ENCODE measurements around the gene MIEF1. TPM values are rescaled to one million over a fixed set of nuclear protein-coding genes. Genes with fewer than 3 reads are reported as not detected.

Gene MIEF1
- total RNA-seq, 1 donor from 2014 or later, result 32.4 TPM

DNA sequence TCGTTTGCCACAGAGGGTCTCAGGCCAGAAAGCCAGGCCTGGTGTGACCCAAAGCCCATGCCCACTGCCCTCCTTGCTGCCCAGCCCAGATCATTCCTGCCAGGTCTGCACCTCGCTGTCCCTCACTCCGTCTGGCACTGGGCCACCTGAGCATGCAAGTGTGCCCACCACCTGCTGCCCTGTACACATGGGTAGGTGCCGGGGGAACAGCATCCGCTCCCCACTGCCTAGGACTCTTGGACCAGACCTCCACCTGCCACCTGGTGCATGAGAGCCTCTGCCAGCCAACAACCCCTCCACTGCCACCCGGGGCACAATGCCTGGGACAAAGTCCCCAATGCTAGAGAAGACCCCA is 32.8 kb upstream of the MIEF1 start:
- Mint-ChIP-seq H3K4me3 (ENCODE audit: low read depth) (no peak overlapping the region), H3K4me1 (ENCODE audit: low read depth) (peaks cover 46% of the 10 kb centered on the region), H3K36me3 (ENCODE audit: insufficient read depth) (no peaks in the 10 kb centered on the region), H3K27me3 (no peaks in the 10 kb centered on the region), H3K9me3 (ENCODE audit: low read depth) (no peaks in the 10 kb centered on the region), H3K27ac (no peak overlapping the region)
- TF ChIP-seq, protein P1, sequence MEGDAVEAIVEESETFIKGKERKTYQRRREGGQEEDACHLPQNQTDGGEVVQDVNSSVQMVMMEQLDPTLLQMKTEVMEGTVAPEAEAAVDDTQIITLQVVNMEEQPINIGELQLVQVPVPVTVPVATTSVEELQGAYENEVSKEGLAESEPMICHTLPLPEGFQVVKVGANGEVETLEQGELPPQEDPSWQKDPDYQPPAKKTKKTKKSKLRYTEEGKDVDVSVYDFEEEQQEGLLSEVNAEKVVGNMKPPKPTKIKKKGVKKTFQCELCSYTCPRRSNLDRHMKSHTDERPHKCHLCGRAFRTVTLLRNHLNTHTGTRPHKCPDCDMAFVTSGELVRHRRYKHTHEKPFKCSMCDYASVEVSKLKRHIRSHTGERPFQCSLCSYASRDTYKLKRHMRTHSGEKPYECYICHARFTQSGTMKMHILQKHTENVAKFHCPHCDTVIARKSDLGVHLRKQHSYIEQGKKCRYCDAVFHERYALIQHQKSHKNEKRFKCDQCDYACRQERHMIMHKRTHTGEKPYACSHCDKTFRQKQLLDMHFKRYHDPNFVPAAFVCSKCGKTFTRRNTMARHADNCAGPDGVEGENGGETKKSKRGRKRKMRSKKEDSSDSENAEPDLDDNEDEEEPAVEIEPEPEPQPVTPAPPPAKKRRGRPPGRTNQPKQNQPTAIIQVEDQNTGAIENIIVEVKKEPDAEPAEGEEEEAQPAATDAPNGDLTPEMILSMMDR (IDR thresholded peaks at IDR 0.05; ENCODE audit: unreplicated experiment), result no peak
- no peak for DNase-seq (ENCODE audit: low spot score, unreplicated experiment)

DNA sequence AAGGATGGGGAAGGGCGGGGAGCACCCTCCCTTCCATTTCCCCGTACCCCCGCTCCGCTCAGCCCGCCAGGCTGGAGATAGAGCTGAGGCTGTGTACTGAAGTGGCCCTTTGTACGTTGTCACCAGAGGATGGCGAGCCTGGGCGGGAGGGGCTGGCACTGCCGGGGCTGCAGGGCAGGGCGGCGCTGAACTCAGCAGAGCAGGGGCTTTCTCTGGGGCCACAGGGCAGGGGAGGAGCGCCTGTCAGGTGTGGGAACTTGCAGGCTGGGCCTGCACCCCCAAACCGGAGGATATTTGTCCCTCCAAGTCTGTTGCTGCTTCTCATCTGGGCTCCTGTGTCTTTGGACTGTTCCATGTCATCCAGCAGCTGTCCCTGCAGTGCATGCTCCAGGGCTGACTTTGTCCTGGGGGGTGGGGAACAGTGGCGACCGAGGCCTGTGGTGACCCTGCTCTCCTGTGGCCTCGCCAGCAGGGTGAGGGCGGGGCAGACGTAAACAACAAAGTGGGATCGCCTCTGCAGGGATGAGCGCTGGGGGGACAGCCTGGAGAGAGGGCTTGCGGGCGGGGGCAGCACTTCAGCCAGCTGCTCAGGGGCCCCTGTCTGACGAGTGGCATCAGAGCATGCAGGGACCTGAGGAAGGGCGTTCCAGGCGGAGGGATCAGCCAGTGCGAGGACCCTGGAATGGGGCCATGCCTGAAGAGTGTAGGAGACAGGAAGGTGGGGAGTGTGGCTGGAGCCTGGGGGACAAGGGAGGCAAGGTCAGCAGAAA is 32.2 kb upstream of the MIEF1 start:
- no peaks in the 10 kb centered on the region for H3K36me3 Mint-ChIP-seq (ENCODE audit: insufficient read depth)
- no peak for DNase-seq (ENCODE audit: low spot score, unreplicated experiment)

DNA sequence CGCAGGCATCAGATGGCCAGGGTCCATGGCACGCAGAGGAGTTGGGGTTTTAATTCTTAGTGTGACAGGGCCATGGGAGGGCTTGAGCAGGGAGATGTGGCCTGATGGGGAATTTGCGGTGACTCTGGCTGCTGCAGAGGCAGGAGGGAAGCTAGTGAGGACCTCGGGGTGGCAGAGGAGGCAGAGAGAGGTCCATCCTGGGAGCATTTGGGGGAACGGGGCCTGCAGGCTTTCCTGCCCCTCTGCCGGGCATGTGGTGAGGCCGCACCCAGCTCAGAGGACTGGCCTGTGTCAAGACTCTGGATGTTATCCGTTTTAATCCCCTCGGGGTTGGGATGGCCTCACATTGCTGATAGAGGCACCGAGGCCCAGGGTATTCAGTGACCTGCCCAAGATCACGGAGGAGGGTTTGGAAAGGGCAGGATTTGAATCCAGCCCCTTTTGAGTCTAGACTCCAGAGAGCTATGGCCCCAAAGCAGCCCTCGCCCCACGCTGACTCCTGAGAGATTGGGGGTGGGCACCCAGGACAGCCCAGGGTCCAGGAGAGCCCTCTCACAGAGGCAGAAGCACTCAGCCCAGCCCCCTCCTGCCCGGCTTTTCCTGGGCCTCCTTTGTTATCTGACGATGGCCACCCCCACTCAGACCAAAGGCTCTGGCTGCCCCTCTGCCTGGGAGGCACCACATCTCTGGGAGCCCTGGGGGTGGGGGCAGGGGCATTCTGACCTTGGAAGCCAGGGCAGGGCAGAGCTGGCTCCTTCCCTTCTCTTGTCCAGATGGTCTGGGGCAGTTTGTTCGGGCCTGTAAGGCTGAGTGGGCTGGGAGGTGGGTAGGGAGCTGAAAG is 31.4 kb upstream of the MIEF1 start:
- Mint-ChIP-seq H3K27me3 (no peaks in the 10 kb centered on the region), H3K27ac (peak overlapping the region; percentile 96), H3K9me3 (ENCODE audit: low read depth) (no peaks in the 10 kb centered on the region), H3K4me1 (ENCODE audit: low read depth) (peaks cover 56% of the 10 kb centered on the region), H3K36me3 (ENCODE audit: insufficient read depth) (no peaks in the 10 kb centered on the region), H3K4me3 (ENCODE audit: low read depth) (peak overlapping the region; percentile 60)
- DNase-seq (ENCODE audit: low spot score, unreplicated experiment), result no peak
- TF ChIP-seq, protein P1 (IDR thresholded peaks at IDR 0.05; ENCODE audit: unreplicated experiment), result no peak

More for the DNA sequence above, 32.2 kb upstream of the MIEF1 start:
- peak overlapping the region; percentile 96 for H3K27ac Mint-ChIP-seq
- H3K4me3 Mint-ChIP-seq (ENCODE audit: low read depth), result peak overlapping the region; percentile 60
- H3K27me3 Mint-ChIP-seq, result no peaks in the 10 kb centered on the region
- TF ChIP-seq, protein P1 (IDR thresholded peaks at IDR 0.05; ENCODE audit: unreplicated experiment), result no peak
- H3K9me3 Mint-ChIP-seq (ENCODE audit: low read depth), result no peaks in the 10 kb centered on the region
- H3K4me1 Mint-ChIP-seq (ENCODE audit: low read depth), result peaks cover 52% of the 10 kb centered on the region

DNA sequence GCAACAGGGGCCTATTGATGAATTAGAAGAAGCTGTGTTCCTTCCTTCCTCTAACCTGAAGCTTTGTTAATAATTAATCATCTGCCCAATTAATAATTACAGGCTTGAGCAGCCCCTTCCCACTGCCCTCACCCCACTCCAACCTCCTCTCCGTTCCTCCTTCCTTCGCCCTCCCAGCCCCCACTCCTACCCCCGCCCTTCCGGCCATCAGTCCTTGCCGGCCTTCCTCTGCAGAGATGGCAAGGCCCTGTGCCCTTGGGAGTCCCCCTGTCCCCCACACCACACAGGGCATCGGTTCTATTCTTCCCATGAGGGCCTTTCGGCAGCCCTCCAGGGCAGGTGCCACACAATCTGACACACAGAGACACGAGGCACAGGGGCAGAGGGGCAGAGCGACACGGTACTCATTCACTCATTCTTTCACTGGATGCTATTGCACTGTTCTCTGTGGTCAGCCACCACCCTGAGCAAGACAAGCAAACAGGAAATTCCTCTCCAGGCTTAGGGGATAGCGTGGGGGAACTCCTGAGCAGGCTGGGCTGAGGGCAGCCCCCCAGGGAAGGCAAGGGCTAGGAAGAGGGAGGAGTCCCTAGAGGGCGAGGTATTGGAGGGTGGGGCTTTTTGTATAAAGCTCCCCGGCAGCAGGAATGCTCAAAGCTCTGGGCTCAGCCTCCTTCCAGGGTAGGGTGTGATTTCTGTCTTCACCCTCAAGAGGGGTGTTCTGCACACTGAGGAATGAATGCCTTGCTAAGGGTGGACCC is 30.5 kb upstream of the MIEF1 start:
- Mint-ChIP-seq H3K4me1 (ENCODE audit: low read depth) (peaks cover 58% of the 10 kb centered on the region), H3K27ac (peak overlapping the region; percentile 96), H3K4me3 (ENCODE audit: low read depth) (peak overlapping the region; percentile 60), H3K36me3 (ENCODE audit: insufficient read depth) (no peaks in the 10 kb centered on the region), H3K27me3 (no peaks in the 10 kb centered on the region), H3K9me3 (ENCODE audit: low read depth) (no peaks in the 10 kb centered on the region)
- DNase-seq (ENCODE audit: low spot score, unreplicated experiment), result no peak
- TF ChIP-seq, protein P1 (IDR thresholded peaks at IDR 0.05; ENCODE audit: unreplicated experiment), result no peak
